NCI-H187 treated with DMSO at 0.1 percent for 48 hours (cell line): ENCODE data around the gene KRT31.
A peak's percentile ranks its signal among the peaks of the same experiment; 100 is the strongest.
"Not testable (repeated sequence)": the region's sequence is repeated elsewhere in the genome, so short reads cannot be mapped to it uniquely, and the experiment has no call there.

ENCODE experiments used
- DNase-seq: peaks from one replicate; lab custom pipeline; 2025; lab: John Stamatoyannopoulos, UW

KRT31 gene

DNA sequence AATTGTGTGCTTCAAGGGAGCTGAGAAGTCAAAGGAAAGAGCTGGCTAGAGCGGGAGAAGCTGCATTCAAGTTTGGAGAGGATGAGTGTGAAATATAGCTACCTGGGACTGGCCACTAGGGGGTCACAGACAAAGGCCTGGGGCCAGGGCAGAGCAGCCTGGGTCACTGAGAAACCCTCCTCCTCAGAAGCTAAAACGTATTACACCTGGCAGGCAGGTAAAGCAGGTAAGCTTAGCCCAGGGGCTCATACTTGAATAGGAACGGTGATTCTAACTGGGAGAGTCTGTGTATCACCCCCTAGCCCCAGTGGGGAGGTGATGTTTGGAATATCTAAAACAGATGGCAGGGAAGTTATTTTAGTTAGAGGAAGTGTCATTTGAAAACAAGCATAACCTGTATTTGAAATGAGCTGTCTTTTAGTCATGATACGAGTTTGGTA is 20.2 kb upstream of the KRT31 start:
- DNase-seq = no peak

DNA sequence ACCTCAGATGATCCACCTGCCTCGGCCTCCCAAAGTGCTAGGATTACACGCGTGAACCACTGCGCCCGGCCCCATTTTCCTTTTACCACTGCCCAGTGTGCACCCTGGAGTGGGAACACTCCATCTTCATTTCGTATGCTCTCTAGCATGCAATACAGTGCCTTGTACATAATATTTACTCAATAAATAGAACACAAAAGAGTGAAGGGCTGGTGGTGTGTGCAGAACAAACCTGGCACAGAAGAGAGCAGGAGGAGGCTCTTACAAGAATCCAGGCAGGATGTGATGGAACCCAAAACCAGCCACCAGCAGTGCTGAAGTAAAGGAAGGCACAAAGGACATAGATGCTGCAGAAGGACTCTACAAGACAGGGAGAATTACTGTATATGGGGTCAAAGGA is 19.7 kb upstream of the KRT31 start:
- no peak for DNase-seq

DNA sequence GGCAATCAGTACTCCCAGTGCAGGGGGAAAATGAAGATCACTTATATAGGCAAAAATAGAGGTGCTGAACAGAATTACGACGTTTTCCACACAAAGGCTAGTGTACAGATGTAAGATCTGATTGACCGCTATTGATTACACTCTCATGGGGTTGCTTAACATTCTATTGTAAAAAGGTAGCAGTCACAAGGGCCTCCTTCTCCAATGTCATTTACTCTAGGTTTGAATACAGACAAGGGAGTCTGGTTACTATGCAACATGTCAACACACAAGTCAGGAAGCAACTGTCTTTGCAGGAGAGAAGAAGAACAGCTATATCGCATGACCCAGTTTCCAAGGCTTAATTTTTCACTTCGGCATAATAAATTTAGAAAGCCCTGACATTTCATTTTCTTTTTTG is 19.1 kb upstream of the KRT31 start:
- no peak for DNase-seq

DNA sequence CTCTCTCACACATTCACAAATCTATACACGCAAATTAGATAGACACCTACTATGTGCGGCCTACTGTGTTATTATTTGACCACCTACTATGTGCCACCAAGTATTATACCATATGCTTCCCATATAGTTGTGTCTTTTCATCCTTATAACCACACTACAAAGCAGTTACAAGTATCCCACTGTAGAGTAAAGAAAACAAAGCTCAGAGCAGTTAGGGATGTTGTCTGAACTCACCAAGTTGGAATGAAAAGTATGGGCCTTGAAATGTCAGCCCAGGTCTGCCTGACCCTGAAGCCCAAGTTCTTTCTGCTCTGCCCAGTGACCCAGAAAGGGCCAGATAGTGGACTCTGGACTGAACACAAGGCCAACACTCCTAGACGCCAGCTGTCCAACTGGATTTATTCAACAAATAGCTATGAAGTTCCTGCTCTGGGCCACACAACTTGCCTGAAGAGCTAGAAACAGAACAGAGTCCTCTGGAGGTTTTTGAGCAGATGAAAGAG is 18.5 kb upstream of the KRT31 start:
- DNase-seq = no peak

DNA sequence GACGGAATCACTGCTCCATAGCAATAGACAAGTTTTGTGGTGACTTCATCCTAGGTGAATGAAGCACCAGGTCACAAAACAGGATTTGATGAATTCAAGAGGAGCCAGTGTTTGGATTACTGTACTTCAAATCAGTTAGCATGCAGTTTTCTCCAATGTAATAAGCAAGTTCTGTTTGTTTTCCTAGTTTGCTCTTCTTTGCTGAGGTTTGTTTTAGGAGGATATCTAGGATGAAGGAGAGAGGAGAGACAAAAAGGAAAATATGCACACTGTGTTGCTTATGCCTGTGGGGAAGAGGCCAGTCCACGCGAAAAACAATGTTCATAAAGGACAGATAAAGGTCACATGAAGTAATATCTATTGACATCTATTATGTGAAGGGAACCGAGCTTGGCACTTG is 18.0 kb upstream of the KRT31 start:
- DNase-seq = no peak

DNA sequence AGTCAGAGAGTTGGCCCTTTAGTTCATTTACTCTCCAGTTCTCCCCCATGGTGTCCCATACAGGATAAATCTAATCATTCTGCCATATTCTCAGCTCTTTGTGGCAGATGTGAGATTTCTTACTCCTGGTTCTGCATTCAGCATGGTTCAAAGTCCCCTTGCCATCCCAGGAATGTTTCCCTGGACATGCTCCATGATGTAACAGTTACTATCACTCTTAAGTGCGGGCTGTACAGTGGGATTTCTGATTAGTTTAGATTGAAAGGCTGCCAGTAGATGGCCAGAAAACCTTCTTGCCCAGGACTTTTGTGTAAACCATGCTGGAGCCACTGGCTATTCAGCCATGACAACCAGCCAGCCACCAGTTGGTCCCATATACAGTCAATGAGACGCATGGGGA is 16.6 kb upstream of the KRT31 start:
- DNase-seq = no peak

DNA sequence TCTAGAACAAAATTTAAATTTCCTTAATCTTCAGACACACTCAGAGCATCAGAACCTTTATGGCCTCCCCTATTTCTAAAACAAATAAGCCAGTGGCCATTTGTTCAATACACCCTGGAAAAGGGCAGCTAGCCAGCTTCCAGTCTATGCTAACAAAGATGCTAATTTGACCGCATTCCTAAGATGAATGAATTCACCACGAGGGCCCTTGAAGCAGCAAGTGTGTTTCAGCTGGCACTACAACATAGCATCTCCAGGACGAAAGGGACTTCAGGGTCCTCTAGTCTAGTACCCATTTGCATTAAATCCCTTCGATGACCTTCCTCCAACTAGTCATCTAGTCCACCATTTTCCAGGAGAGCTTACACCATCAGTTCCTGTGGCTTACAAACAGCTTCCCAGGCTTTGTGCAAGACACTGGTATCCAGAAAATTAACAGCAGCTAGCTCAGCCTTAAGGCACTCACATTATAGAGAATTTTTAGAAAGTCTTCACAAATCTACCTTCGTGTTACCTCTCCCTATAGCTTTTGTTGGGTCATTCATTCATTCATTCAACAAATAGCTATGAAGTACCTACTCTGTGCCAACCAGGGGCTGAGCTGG is 16.0 kb upstream of the KRT31 start:
- DNase-seq = peak; percentile 39

DNA sequence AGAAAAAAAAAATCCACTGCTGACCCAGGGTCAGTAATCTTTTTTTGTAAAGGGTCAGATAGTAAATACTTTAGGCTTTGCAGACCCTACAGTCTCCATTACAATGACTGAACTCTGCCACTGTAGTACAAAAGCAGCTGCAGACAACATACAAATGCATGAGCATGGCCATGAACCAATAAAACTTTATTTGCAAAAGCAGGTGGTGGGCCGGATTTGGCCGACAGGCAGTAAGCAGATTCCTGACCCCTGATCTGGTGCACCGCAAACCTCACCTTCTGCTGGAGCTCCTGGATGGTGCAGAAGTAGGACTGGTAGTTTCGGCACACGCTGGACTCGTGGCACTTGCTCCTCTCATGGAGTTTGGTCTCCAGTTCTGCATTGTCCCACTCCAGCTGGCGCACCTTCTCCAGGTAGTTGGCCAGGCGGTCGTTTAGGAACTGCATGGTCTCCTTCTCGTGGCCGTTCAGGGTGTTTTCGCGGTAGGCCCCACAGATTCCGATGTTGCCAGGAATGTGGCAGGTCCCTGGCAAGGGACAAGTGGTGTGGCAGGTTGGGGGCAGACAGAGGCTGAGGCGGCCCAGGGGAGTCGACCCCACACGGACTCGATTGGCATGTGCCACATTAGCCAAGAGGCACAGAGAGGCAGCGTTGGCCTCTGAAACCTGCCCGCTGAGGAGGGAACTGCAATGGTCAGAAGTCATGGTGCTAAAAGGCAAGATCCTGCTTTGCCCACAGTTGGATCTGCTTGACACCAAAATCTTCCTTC is 13.8 kb upstream of the KRT31 start:
- DNase-seq = no peak

DNA sequence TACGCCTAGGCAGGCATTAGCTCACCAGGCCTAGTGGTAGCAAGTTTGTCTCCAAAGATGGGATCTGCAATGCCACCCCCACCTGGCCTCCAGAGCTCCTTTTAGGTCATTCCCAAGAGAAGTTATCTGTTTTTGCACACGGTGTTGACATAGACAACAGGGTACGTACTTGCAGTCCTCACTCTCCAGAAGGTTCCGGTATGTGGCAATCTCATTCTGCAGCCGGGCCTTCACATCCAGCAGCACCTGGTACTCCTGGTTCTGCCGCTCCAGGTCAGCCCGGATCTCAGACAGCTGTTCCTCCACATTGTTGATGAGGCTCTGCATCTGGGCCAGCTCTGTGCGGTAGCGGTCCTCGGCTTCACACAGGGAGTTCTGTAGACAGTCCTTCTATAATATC is 9.8 kb upstream of the KRT31 start:
- no peak for DNase-seq

DNA sequence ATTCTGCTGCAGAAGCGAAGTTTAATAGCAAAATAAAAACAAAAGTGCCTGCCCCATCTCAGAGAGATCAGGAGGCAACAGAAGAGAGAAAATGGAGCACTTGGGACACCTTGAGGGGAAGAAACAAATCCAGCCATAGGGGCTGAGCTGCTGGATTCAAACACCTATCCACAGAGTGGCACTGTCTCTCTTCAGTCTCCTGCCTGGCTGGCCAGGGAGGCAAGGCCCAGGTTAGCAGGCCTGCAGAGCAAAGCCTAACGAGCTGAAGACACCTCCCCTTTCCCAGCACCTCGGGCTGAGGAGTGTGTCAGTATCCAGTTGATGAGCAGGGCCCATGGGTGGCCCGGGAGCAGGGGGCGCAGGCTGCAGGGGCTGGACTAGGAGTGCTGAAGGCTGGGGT is 8.8 kb upstream of the KRT31 start:
- no peak for DNase-seq

DNA sequence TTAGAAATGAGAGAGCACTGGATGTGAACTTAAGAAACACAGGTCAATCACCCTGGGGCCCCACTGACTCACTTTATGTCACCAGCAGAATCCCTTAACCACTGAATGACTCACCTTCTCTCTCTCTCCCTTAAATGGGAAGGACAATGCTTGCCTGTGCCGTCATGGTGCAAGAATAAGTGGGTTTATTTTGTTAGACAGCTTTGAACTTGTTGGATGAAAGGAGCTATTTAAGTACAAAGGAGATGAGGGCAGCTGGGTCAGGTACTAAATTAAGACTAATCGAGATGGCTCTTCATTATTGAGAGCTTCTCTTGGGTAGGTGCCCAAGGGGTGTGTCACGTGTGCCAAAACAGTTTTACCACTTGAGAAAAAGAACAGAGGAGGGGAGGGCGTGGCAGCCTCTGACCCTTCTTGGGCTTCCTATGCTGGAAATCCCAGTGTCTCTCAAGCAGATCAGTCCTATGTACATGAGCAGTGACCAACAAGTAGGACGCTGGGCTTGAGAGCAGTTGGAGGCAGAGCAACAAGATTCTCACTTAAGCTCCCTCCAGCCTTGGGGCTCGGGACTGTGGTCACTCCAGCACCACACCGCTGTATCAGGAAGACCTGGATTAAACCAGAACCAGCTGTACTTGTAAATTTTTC is 6.7 kb upstream of the KRT31 start:
- no peak for DNase-seq

DNA sequence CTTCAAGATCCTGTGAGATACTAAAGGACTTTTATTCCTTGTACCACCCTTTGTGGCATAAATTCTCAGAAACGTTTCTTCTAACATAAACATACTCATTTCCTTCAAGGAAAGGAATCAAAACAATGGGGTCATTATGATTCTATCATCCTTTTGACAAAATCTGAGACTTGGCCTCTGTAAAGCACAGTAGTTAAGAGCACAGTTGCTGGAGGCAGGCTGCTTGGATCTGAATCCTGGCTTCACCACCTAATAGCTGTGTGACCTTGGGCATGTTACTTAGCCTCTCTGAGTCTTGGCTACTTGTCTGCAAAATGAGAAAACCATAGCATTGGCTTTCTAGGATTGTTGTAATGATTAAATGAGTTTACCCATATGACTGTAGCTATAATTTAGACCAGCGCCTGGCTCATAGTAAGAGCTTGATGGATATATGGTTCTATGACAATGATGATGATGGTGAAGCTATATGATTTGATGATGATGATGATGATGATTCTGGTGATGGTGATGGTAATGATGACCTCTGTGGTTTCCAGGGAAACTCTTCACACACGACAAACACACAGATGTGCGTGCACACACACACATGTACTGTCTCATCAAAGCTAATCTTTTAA is 6.1 kb upstream of the KRT31 start:
- no peak for DNase-seq

DNA sequence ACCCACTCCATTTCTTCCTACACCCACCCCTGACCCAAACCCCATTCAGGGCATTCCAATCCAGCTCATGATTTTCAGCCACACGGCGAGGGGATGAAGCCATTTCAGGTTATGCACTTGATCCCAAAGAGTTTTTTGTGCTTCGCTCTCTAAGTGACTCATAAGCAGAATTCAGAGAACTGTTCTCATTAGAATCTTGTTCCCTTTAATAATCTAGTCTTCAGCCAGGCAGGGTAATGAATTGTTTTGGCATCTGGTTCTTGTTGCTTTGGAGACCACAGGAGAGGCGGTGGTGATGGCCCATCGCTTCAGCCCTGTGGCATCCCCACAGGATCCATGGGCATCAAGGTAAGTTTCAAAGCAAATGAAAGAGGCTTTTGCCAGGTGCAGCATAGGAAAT is 4.8 kb upstream of the KRT31 start:
- DNase-seq = no peak

DNA sequence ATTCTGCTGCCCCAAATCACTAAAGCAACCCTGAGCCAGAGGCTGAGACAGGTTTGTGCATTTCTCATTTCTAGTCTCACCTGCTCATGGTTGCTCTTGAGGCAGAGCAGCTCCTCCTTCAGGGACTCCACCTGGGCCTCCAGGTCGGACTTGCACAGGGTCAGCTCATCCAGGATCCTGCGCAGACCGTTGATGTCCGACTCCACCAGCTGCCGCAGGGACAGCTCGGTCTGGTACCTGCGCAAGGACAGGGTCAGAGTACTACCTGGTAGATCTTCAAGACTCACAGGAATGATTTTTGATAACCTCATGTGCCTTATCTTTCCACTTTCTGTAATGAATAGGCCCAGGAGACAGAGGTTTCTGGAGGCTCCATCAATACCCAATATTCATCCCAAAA is 1.1 kb downstream of the KRT31 start:
- no peak for DNase-seq

DNA sequence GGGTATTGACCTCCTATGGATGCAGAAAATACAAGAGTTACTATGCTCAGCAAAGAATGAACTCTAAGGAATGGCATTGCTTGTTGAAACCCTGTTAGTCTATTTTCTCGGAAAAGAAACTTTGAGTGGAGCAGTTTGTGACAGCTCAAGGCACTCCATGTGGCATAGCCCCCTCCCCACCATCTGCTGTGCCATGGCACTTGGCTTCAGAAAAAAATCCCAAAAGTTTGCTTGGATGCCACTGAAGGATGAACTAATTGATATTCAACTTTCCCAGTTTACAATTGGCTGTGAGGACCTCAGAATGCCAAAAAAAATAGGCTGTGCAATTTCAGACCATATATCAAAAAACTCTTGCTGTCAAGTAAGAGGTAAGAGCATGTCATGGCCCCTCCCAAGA is 1.8 kb downstream of the KRT31 start:
- DNase-seq = no peak

DNA sequence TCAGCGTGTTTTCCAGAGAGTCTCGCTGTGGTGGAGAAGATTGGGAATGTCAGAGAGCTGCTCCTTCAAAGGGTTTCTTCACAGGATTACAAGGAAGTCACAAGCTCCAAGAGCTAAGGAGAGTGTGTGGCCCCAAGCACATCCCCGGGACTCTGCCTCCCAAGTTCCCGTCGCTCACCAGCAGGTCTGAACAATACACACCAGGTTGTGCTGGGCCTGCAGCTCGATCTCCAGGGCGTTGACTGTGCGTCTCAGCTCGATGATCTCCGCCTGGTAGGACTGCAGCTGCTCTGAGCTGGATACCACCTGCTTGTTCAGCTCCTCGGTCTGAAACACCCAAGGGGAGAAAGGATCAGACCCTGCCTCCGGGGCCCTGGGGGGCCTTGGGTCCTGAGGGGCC is 2.4 kb downstream of the KRT31 start:
- not testable (repeated sequence) for DNase-seq

DNA sequence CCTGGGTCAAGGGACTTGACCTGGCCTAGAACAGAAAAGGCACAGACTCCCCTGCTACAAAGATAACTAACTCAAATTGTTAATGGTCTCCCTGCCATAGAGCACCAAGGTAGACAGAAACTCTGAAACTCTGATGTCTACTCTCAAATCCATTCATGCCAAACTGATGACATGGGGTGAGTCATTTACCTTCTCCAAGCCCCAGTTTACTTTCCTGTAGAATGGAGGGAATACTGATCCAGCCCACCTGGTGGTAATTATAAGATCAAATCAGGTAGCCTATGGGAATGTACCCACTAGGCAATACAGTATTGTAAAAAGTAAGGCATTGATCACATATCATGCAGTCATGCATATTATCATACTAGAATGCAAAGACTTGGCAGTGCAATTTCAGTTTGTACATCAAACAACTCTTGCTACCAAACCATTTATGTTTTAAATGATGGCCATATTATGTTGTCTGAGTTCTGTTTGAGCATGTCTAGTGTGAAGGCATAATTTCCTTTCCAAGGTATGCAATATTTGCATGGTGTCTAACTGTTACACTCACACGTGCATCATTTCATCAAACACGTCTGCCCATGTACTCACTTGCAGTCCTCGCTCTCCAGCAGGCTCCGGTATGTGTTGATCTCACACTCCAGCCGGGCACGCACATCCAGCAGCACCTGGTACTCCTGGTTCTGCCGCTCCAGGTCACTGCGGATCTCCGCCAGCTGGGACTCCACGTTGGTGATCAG is 3.0 kb downstream of the KRT31 start:
- no peak for DNase-seq

DNA sequence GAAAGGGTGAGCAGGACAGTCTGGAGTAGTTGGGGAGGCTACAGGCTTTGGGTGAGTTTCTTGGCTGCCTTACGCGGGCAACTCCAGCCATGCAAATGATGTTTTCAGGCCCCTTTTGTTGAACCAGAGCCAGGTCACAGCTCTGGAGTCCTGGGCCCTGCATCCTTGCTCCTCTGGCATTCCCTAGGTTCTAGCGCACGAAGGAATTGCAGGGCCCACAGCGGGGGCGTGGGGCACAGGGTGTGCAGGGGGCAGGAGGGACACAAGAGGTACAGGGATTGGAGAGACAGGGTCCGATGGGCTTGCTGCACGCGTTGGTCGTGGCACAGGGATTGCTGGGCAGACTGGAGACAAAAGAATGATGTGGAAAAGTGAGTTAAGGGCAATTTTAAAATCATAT is 3.6 kb downstream of the KRT31 start:
- DNase-seq = no peak

DNA sequence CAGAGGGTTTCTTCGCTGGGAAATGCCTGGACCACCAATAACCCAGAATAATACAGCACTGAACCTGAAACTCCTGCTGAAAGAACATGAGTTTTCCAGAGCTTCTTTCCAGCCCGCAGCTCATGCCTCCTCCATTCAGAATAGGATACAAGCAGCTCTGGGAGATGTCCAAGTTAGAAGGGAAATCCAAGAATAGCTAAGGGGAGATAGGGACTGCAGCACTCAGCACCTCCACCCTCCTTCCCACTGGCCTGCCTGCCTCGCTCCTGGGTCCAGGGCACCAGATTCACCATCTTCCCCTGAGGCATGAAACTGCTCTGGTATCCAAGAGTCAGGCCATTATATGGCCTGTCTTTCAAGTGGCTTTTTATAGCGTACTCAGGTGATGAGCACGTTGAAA is 4.1 kb downstream of the KRT31 start:
- DNase-seq = no peak

DNA sequence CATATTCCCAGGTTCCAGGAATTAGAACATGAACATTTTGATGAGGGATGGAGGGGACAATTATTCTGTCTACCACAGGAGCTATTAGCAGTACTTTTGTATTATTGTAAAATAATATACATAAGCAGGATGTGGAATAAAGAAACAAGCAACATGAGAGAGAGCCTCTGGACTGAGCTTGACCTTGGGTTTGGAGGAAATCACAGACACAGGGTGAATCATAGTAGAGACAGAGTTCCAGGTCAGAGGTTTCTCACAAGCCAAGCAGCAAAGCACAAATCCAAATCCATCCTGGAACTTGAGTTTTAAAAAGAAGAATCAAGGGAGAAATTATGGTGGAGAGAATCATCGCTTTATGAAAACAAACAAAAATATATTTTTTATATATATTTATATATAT is 5.1 kb downstream of the KRT31 start:
- no peak for DNase-seq

DNA sequence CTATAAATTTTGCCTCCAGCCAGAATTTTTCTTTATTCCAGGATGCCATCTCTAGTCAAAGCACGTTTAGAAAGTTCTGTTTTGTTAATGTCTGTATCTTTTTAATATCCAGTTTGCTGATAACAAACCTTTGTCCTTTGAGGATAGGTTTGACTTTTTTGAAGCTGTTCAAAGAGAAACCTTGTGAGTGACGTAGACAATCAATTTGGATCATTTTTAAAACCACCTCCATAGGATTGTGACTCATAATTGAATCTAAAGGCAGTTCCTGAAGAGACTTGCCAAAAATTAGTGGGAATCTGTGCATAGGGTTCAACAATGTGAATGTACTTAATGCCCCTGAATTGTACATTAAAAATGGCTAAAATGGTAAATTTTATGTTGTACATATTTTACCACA is 5.9 kb downstream of the KRT31 start:
- DNase-seq = no peak

DNA sequence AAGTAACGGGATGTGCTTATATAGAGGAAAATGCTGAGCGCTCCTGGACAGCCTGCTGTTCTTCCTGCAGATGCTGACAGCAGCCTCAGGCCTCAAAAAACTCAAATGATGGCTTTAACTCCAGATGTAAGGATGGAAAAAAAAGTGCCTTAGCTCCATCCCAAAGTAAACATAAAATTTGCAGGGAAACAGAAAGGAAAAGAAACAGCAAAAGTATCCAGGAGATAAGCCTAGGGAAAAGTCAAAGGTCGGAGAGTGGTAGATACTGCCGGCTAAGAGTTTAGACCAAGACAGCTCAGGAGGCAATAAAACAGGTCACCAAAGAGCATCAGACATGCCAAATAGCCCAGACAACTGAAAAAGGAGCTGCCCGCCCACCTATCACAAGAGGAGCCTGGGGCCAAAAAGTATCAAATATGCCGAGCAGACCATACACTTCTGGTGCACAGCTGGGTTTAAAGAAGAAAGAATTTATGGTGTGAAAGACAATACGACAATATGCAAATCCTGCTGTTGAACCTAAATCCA is 6.9 kb downstream of the KRT31 start:
- DNase-seq = no peak
